Epithelial cell of esophagus (primary cell): ENCODE data around the gene NSMCE1.

ENCODE experiments used
- DNase-seq: peaks from one replicate; pipeline ENCODE4 v3.0.0; 2010; ENCODE audit warnings: low read depth
- H3K4me3 ChIP-seq: 2 replicates; pipeline ENCODE4 v1.5.1; 2011; ENCODE audit warnings: mild to moderate bottlenecking, low read length, control low read depth
- CTCF ChIP-seq: IDR thresholded peaks from 2 replicates; pipeline ENCODE4 v1.5.1; 2011; ENCODE audit warnings: low read depth, mild to moderate bottlenecking, low read length, control low read depth, inconsistent platforms; ENCODE audit not compliant: insufficient read depth; ENCODE audit errors: missing control alignments

The NSMCE1 gene

GRCh38 chr16:27223701-27224100 is 44.9 kb downstream of the NSMCE1 start:
- DNase-seq: no peak
- no peak overlapping the region for H3K4me3 ChIP-seq
- no peak for TF ChIP-seq CTCF

- H3K4me3 ChIP-seq: no peak overlapping the region
- DNase-seq: no peak
- no peak for TF ChIP-seq CTCF
Observed at GRCh38 chr16:27223226-27223610, 45.4 kb downstream of the NSMCE1 start.

GRCh38 chr16:27222249-27223225 is 46.0 kb downstream of the NSMCE1 start:
- no peak for DNase-seq
- H3K4me3 ChIP-seq: no peak overlapping the region

GRCh38 chr16:27221576-27222248 is 46.9 kb downstream of the NSMCE1 start:
- no peak for DNase-seq
- H3K4me3 ChIP-seq: no peak overlapping the region
- TF ChIP-seq CTCF: no peak

More at GRCh38 chr16:27222249-27223225, 46.0 kb downstream of the NSMCE1 start:
- no peak for TF ChIP-seq CTCF

GRCh38 chr16:27220991-27221390 is 47.6 kb downstream of the NSMCE1 start:
- no peak overlapping the region for H3K4me3 ChIP-seq
- no peak for TF ChIP-seq CTCF
- no peak for DNase-seq

GRCh38 chr16:27220527-27220926 is 48.0 kb downstream of the NSMCE1 start:
- no peak for DNase-seq

More at GRCh38 chr16:27220527-27220926, 48.0 kb downstream of the NSMCE1 start:
- TF ChIP-seq CTCF: no peak
- H3K4me3 ChIP-seq: no peak overlapping the region
